Activated CD4-positive, alpha-beta T cell treated with anti-CD3 and anti-CD28 coated beads for 1 hour (primary cell): ENCODE data around the gene MOGAT2.

Source experiments
- DNase-seq: peaks from one replicate; pipeline ENCODE4 v3.0.0-alpha.2; 2020

MOGAT2 gene

GRCh38 chr11:75760243-75760642 is 42.6 kb downstream of the MOGAT2 start:
- DNase-seq = no peak

GRCh38 chr11:75760710-75761493 is 43.3 kb downstream of the MOGAT2 start:
- DNase-seq = no peak

GRCh38 chr11:75762158-75762557 is 44.5 kb downstream of the MOGAT2 start:
- DNase-seq = no peak

- DNase-seq = no peak
Measured at GRCh38 chr11:75762885-75763284, 45.2 kb downstream of the MOGAT2 start.

GRCh38 chr11:75763846-75764245 is 46.2 kb downstream of the MOGAT2 start:
- no peak for DNase-seq

- no peak for DNase-seq
Measured at GRCh38 chr11:75765116-75765515, 47.5 kb downstream of the MOGAT2 start.

GRCh38 chr11:75766443-75767227 is 49.0 kb downstream of the MOGAT2 start:
- DNase-seq = no peak

GRCh38 chr11:75767228-75767572 is 49.6 kb downstream of the MOGAT2 start:
- no peak for DNase-seq

GRCh38 chr11:75767793-75768111 is 50.1 kb downstream of the MOGAT2 start:
- no peak for DNase-seq

- DNase-seq = peak; percentile 56
Measured at GRCh38 chr11:75768112-75768908, 50.7 kb downstream of the MOGAT2 start, which contains the start of gene DGAT2. Gene DGAT2 (plus strand): TSS chr11:75768778. CDS start chr11:75768992, 214 bp downstream.

GRCh38 chr11:75768909-75769771 is 51.5 kb downstream of the MOGAT2 start:
- no peak for DNase-seq

- no peak for DNase-seq
Measured at GRCh38 chr11:75770102-75770501, 52.5 kb downstream of the MOGAT2 start.

- no peak for DNase-seq
Measured at GRCh38 chr11:75771646-75772410, 54.2 kb downstream of the MOGAT2 start.

- DNase-seq = no peak
Measured at GRCh38 chr11:75773595-75774353, 56.1 kb downstream of the MOGAT2 start.

- no peak for DNase-seq
Measured at GRCh38 chr11:75775056-75775455, 57.4 kb downstream of the MOGAT2 start.

- no peak for DNase-seq
Measured at GRCh38 chr11:75776546-75776945, 58.9 kb downstream of the MOGAT2 start.

GRCh38 chr11:75777461-75778110 is 59.9 kb downstream of the MOGAT2 start:
- no peak for DNase-seq

GRCh38 chr11:75778962-75779361 is 61.3 kb downstream of the MOGAT2 start:
- no peak for DNase-seq

- no peak for DNase-seq
Measured at GRCh38 chr11:75779960-75780359, 62.3 kb downstream of the MOGAT2 start.

- DNase-seq = no peak
Measured at GRCh38 chr11:75780888-75781287, 63.2 kb downstream of the MOGAT2 start.
